GM21381 (cell line): Measurements from ENCODE around the gene PRAMEF11.

ENCODE experiments used
- ATAC-seq: cut with Tn5 transposase; IDR thresholded peaks from one replicate; pipeline ENCODE4 v1.9.1; 2021; ENCODE audit warnings: mild to moderate bottlenecking, moderate library complexity; ENCODE audit not compliant: unreplicated experiment

The PRAMEF11 gene

GRCh38 chr1:12774801-12775345 is 56.3 kb downstream of the PRAMEF11 start:
- ATAC-seq: no peak
